T-cell (primary cell): ENCODE data around the gene CORO7. TPM values are rescaled to one million over a fixed set of nuclear protein-coding genes. Genes with fewer than 3 reads are reported as not detected.

Experiments used
- ATAC-seq, 4 experiments: fragments of 200-7000 bp in 3 of 4; fragments of 150-1000 bp in 1 of 4; cut with Tn5 transposase; replicated peaks in 1 of 4; 1 replicate in 3 of 4; 2 replicates in 1 of 4; pipeline ENCODE4 v1.10.0; 2021; ENCODE audit warnings: moderate library complexity in 3 of 4, mild to moderate bottlenecking in 2 of 4, moderate number of reproducible peaks in 1 of 4
- CTCF ChIA-PET, 2 donors: fragments of 300-600 bp; sonication (Branson Sonifier 250); formaldehyde crosslinking; loops; one replicate each; lab custom pipeline; 2022; ENCODE audit warnings: antibody characterized with exemption in 2 of 2; lab: Charles Lee
- POLR2A ChIA-PET, 2 donors: fragments of 300-600 bp; sonication (Branson Sonifier 250); formaldehyde crosslinking; loops; one replicate each; lab custom pipeline; 2022; ENCODE audit warnings: antibody characterized with exemption in 2 of 2; lab: Charles Lee
- DNase-seq, 35 experiments: peaks; one replicate each; pipeline versions ENCODE4 v3.0.0 to v3.0.0-alpha.2; 2013 to 2023
- H3K27ac ChIP-seq: one replicate; pipeline ENCODE4 v1.5.1; 2013; ENCODE audit warnings: low read length
- H3K27me3 ChIP-seq, 2 experiments: replicated peaks in 1 of 2; 1 replicate in 1 of 2; 2 replicates in 1 of 2; pipeline versions ENCODE4 v1.6.1 to v1.7.0; 2013; ENCODE audit warnings: low read length in 1 of 2, mixed read lengths in 1 of 2; ENCODE audit not compliant: control insufficient read depth in 2 of 2, insufficient read depth in 2 of 2; ENCODE audit errors: extremely low read depth in 1 of 2
- H3K36me3 ChIP-seq, 2 donors: 1 replicate in 1 of 2; 2 replicates in 1 of 2; pipeline versions ENCODE4 v1.6.1 to v1.7.0; 2013; ENCODE audit warnings: low read length in 1 of 2; ENCODE audit not compliant: control insufficient read depth in 2 of 2, insufficient read depth in 1 of 2; ENCODE audit errors: extremely low read depth in 1 of 2
- H3K4me1 ChIP-seq, 2 experiments: 1 replicate in 1 of 2; 2 replicates in 1 of 2; pipeline versions ENCODE4 v1.6.1 to v1.7.0; 2013; ENCODE audit warnings: low read length in 2 of 2, mixed read lengths in 1 of 2; ENCODE audit not compliant: insufficient read depth in 2 of 2, control insufficient read depth in 1 of 2; ENCODE audit errors: extremely low read depth in 1 of 2
- H3K4me3 ChIP-seq, 2 donors: 1 replicate in 1 of 2; 2 replicates in 1 of 2; pipeline versions ENCODE4 v1.5.1 to v1.7.0; 2013; ENCODE audit warnings: mild to moderate bottlenecking in 2 of 2, low read length in 1 of 2, moderate library complexity in 1 of 2; ENCODE audit not compliant: control insufficient read depth in 1 of 2; ENCODE audit errors: extremely low read depth in 1 of 2
- H3K9me3 ChIP-seq: 2 replicates; pipeline ENCODE4 v1.7.0; 2013
- H3K27ac Mint-ChIP-seq, 2 donors: one replicate each; pipeline ENCODE4 v1.8.0; 2020 to 2021; ENCODE audit warnings: mild to moderate bottlenecking in 2 of 2, mixed read lengths in 2 of 2
- H3K27me3 Mint-ChIP-seq, 2 donors: one replicate each; pipeline ENCODE4 v1.8.0; 2021 to 2022; ENCODE audit warnings: mixed read lengths in 2 of 2
- H3K36me3 Mint-ChIP-seq: one replicate; pipeline ENCODE4 v1.8.0; 2021; ENCODE audit warnings: mixed read lengths
- H3K4me1 Mint-ChIP-seq, 3 donors: one replicate each; pipeline ENCODE4 v1.8.0; 2020 to 2022; ENCODE audit warnings: mixed read lengths in 3 of 3, mild to moderate bottlenecking in 1 of 3
- H3K4me3 Mint-ChIP-seq, 3 donors: one replicate each; pipeline ENCODE4 v1.8.0; 2020 to 2022; ENCODE audit warnings: mild to moderate bottlenecking in 3 of 3, mixed read lengths in 3 of 3, moderate library complexity in 3 of 3
- H3K9me3 Mint-ChIP-seq, 3 donors: one replicate each; pipeline ENCODE4 v1.8.0; 2020 to 2022; ENCODE audit warnings: mixed read lengths in 3 of 3
- WGBS: methylation state at CpG from one replicate; pipeline ENCODE4 v1.1.5; 2013; ENCODE audit warnings: missing lambda C conversion rate; ENCODE audit not compliant: insufficient coverage; 5-methylcytosine and 5-hydroxymethylcytosine counted together
- total RNA-seq, 35 experiments: library from RNA in 6 of 35; stranded (reverse) in 6 of 35; fragments of 120-200 nt in 1 of 35; gene quantifications; one replicate each; pipeline versions ENCODE4 v1.2.1 to v1.2.4 and lab custom pipeline; 2013 to 2026

The CORO7 gene
- total RNA-seq, 5 donors from 2014 or later (not counting 1 experiment from before 2014, with no cell fraction given) = 213 to 675 (median 230) TPM

DNA sequence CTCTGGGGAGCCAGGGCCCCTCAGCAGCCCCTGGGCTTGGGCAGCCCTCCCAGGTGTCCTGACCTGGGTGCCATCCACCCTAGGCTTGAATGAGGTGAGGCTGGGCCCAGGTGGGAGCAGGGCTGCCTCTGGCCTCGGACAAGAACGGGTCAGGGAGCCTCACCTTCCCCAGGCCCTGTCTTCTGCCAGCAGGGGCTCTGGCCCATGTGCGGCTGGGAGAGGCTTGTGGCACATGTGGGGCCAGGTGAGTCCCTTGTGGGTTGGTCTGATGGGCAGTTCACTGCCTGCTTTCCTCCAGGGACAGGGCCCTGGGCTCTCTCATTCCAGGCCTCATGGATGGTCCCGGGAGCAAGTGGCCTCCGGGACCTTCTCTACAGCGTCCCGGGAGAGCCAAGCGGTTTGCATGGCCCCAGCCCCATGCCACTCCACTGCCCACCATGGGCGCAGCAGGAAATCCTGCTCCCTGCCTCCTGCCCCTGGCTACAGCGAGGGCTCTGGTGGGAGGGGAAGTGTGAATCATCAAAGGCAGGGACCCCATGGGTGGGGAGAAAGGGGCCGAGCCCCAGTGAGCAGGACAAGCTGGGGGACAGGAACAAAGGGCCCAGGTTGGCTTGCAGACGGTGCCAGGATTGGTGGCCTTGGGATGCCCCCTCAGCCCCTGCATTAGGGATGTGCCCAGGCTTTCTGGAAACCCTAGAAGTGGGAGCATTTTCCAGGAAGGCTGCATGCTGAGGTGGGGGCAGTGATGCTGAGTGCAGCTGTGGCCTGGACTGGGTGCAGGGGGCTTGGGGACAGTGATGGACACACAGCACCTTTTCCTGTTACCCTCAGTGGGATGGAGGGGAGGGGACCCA, 32.6 kb downstream of the CORO7 start:
- H3K4me1 Mint-ChIP-seq = no peaks in the 10 kb centered on the region
- no peaks in the 10 kb centered on the region for H3K27me3 Mint-ChIP-seq
- Histone ChIP-seq H3K4me3 (no peak overlapping the region), H3K4me1 (peaks cover 0 to 16% of the 10 kb centered on the region in 2 experiments), H3K36me3 (peaks cover 29 to 81% of the 10 kb centered on the region in 2 donors), H3K27ac (no peak overlapping the region), H3K9me3 (no peaks in the 10 kb centered on the region), H3K27me3 (no peaks in the 10 kb centered on the region)
- H3K36me3 Mint-ChIP-seq = peaks cover 10% of the 10 kb centered on the region
- ATAC-seq = no peak
- no peak for DNase-seq
- H3K4me3 Mint-ChIP-seq = no peak overlapping the region
- POLR2A ChIA-PET = no interaction called here
- H3K9me3 Mint-ChIP-seq = no peaks in the 10 kb centered on the region
- no peak overlapping the region for H3K27ac Mint-ChIP-seq
- CTCF ChIA-PET = no interaction called here
- 96% methylated on average over 7 of the region's 12 CpGs for WGBS

DNA sequence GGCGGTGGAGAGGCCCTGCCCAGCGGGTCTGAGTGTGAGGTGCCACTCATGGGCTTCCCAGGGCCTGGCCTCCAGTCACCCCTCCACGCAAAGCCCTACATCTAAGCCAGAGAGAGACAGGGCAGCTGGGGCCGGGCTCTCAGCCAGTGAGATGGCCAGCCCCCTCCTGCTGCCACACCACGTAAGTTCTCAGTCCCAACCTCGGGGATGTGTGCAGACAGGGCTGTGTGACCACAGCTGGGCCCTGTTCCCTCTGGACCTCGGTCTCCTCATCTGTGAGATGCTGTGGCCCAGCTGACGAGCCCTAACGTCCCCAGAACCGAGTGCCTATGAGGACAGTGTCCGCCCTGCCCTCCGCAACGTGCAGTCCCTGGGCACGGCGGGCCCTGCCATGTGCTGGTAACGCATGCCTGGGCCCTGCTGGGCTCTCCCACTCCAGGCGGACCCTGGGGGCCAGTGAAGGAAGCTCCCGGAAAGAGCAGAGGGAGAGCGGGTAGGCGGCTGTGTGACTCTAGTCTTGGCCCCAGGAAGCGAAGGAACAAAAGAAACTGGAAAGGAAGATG, 33.5 kb downstream of the CORO7 start:
- peaks cover 33 to 73% of the 10 kb centered on the region in 2 donors for H3K36me3 ChIP-seq
- POLR2A ChIA-PET = no interaction called here
- H3K9me3 Mint-ChIP-seq = no peaks in the 10 kb centered on the region
- H3K27me3 Mint-ChIP-seq = no peaks in the 10 kb centered on the region
- H3K36me3 Mint-ChIP-seq = peaks cover 10% of the 10 kb centered on the region
- H3K4me3 Mint-ChIP-seq = peak overlapping the region in 1 of 3 donors; percentile 36
- no peak overlapping the region for H3K4me3 ChIP-seq
- H3K9me3 ChIP-seq = no peaks in the 10 kb centered on the region
- H3K4me1 ChIP-seq = peaks cover 0 to 24% of the 10 kb centered on the region in 2 experiments
- DNase-seq (no peak), ATAC-seq (peak in 1 of 4 experiments; percentile 2)
- H3K4me1 Mint-ChIP-seq = peaks cover 0 to 2% (median 1%) of the 10 kb centered on the region in 3 donors
- no peak overlapping the region for H3K27ac ChIP-seq
- H3K27me3 ChIP-seq = no peaks in the 10 kb centered on the region
- peak overlapping the region in 1 of 2 donors; percentile 68 for H3K27ac Mint-ChIP-seq
- 92% methylated on average over 16 of the region's 21 CpGs for WGBS
- CTCF ChIA-PET = no interaction called here

DNA sequence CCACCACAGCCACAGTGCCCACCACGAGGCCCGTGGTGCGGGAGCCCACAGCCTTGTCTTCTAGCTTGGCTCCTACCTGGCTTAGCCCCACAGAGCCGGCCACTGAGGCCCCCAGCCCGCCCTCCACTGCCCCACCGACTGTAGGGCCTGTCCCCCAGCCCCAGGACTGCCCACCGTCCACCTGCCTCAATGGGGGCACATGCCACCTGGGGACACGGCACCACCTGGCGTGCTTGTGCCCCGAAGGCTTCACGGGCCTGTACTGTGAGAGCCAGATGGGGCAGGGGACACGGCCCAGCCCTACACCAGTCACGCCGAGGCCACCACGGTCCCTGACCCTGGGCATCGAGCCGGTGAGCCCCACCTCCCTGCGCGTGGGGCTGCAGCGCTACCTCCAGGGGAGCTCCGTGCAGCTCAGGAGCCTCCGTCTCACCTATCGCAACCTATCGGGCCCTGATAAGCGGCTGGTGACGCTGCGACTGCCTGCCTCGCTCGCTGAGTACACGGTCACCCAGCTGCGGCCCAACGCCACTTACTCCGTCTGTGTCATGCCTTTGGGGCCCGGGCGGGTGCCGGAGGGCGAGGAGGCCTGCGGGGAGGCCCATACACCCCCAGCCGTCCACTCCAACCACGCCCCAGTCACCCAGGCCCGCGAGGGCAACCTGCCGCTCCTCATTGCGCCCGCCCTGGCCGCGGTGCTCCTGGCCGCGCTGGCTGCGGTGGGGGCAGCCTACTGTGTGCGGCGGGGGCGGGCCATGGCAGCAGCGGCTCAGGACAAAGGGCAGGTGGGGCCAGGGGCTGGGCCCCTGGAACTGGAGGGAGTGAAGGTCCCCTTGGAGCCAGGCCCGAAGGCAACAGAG, 34.2 kb downstream of the CORO7 start:
- peaks cover 13% of the 10 kb centered on the region for H3K36me3 Mint-ChIP-seq
- H3K4me1 Mint-ChIP-seq = peaks cover 0 to 4% (median 3%) of the 10 kb centered on the region in 3 donors
- ChIA-PET POLR2A (no interaction called here), CTCF (no interaction called here)
- Histone ChIP-seq H3K27me3 (no peaks in the 10 kb centered on the region), H3K9me3 (no peaks in the 10 kb centered on the region), H3K4me3 (no peak overlapping the region), H3K4me1 (peaks cover 0 to 28% of the 10 kb centered on the region in 2 experiments), H3K36me3 (peaks cover 32 to 70% of the 10 kb centered on the region in 2 donors), H3K27ac (no peak overlapping the region)
- no peak for DNase-seq
- peak overlapping the region in 1 of 3 donors; percentile 32 for H3K4me3 Mint-ChIP-seq
- H3K27me3 Mint-ChIP-seq = no peaks in the 10 kb centered on the region
- peak in 1 of 4 experiments; percentile 4 for ATAC-seq
- H3K27ac Mint-ChIP-seq = no peak overlapping the region
- H3K9me3 Mint-ChIP-seq = no peaks in the 10 kb centered on the region
- 95% methylated on average over 44 of the region's 55 CpGs for WGBS

DNA sequence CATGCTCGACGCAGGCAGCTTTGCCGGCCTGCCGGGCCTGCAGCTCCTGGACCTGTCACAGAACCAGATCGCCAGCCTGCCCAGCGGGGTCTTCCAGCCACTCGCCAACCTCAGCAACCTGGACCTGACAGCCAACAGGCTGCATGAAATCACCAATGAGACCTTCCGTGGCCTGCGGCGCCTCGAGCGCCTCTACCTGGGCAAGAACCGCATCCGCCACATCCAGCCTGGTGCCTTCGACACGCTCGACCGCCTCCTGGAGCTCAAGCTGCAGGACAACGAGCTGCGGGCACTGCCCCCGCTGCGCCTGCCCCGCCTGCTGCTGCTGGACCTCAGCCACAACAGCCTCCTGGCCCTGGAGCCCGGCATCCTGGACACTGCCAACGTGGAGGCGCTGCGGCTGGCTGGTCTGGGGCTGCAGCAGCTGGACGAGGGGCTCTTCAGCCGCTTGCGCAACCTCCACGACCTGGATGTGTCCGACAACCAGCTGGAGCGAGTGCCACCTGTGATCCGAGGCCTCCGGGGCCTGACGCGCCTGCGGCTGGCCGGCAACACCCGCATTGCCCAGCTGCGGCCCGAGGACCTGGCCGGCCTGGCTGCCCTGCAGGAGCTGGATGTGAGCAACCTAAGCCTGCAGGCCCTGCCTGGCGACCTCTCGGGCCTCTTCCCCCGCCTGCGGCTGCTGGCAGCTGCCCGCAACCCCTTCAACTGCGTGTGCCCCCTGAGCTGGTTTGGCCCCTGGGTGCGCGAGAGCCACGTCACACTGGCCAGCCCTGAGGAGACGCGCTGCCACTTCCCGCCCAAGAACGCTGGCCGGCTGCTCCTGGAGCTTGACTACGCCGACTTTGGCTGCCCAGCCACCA, 35.1 kb downstream of the CORO7 start:
- ATAC-seq (no peak), DNase-seq (no peak)
- ChIA-PET CTCF (no interaction called here), POLR2A (no interaction called here)
- WGBS = 96% methylated on average over 57 of the region's 59 CpGs
- Histone ChIP-seq H3K4me3 (no peak overlapping the region), H3K9me3 (no peaks in the 10 kb centered on the region), H3K27me3 (no peaks in the 10 kb centered on the region), H3K36me3 (peaks cover 32 to 63% of the 10 kb centered on the region in 2 donors), H3K4me1 (peaks cover 0 to 32% of the 10 kb centered on the region in 2 experiments), H3K27ac (no peak overlapping the region)
- Mint-ChIP-seq H3K27me3 (no peaks in the 10 kb centered on the region), H3K27ac (no peak overlapping the region), H3K4me3 (peak overlapping the region in 1 of 3 donors; percentile 32), H3K4me1 (peaks cover 0 to 6% (median 3%) of the 10 kb centered on the region in 3 donors), H3K36me3 (peaks cover 13% of the 10 kb centered on the region), H3K9me3 (no peaks in the 10 kb centered on the region)

DNA sequence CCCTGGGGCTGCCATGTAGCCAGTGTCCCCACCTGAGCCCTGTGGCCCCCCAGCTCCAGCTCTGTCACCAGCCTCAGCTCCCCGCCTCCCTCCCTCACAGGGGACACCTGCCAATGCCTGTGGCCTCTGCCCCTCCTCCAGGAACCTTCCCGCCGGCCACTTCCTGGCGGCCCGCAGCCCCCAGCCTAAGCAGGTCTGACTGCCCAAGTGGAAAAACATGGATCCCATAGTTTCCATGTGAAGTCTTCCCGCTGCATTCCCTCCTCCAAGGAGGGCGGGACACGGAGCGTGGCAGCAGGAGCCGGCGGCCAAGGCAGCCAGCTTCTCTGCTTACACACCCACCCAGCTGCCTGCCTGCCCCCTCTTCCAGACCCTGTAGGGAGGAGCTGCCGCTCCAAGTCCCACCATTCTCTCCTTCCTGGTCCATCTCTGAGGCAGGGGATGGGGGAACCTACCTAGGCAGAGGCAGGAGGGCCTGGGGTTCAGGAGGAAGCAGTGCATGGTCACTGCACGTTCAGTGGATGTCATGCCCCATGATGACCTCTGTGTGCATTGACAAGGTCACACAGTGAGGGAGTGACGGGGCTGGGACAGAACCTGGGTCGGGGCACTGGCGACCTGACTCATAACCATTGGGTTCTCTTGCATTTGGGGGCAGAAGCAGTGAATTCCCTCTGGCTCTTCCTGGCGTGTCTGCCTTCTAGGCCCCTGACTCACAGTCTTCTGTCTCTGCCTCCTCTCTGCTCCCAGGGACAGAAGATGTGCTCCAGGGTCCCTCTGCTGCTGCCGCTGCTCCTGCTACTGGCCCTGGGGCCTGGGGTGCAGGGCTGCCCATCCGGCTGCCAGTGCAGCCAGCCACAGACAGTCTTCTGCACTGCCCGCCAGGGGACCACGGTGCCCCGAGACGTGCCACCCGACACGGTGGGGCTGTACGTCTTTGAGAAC, 36.0 kb downstream of the CORO7 start:
- DNase-seq (no peak), ATAC-seq (no peak)
- no peaks in the 10 kb centered on the region for H3K9me3 Mint-ChIP-seq
- no peak overlapping the region for H3K27ac Mint-ChIP-seq
- H3K36me3 Mint-ChIP-seq = peaks cover 10% of the 10 kb centered on the region
- Histone ChIP-seq H3K27me3 (no peaks in the 10 kb centered on the region), H3K9me3 (no peaks in the 10 kb centered on the region), H3K4me1 (peaks cover 0 to 33% of the 10 kb centered on the region in 2 experiments), H3K27ac (no peak overlapping the region), H3K4me3 (no peak overlapping the region), H3K36me3 (peaks cover 32 to 60% of the 10 kb centered on the region in 2 donors)
- CTCF ChIA-PET = interaction anchor here in 1 of 2 donors (0.7 kb wide), 1 partner anchor 11 kb away, joined by 3 read pairs; no protein-coding TSS in a partner anchor
- POLR2A ChIA-PET = no interaction called here
- no peaks in the 10 kb centered on the region for H3K27me3 Mint-ChIP-seq
- H3K4me1 Mint-ChIP-seq = peaks cover 5 to 9% (median 5%) of the 10 kb centered on the region in 3 donors
- peak overlapping the region in 1 of 3 donors; percentile 30 for H3K4me3 Mint-ChIP-seq
- WGBS = 96% methylated on average over 15 of the region's 26 CpGs
